Type B pancreatic cell (in vitro differentiated cells): ENCODE measurements around the gene USP27X. TPM values are rescaled to one million over a fixed set of nuclear protein-coding genes. Genes with fewer than 3 reads are reported as not detected.

ENCODE experiments used
- DNase-seq: peaks from one replicate; pipeline ENCODE4 v3.0.0; 2021; ENCODE audit warnings: mixed read lengths; ENCODE audit not compliant: unreplicated experiment; ENCODE audit errors: extremely low spot score
- H3K27ac Mint-ChIP-seq: 2 replicates; pipeline ENCODE4 v1.8.0; 2021; ENCODE audit warnings: mild to moderate bottlenecking, mixed read lengths
- H3K27me3 Mint-ChIP-seq: 2 replicates; pipeline ENCODE4 v1.8.0; 2021; ENCODE audit warnings: mixed read lengths
- H3K36me3 Mint-ChIP-seq: 2 replicates; pipeline ENCODE4 v1.8.0; 2021; ENCODE audit warnings: mixed read lengths
- H3K4me1 Mint-ChIP-seq: one replicate; pipeline ENCODE4 v1.8.0; 2021; ENCODE audit warnings: mixed read lengths; ENCODE audit not compliant: unreplicated experiment
- H3K4me3 Mint-ChIP-seq: 2 replicates; pipeline ENCODE4 v1.8.0; 2021; ENCODE audit warnings: mild to moderate bottlenecking, mixed read lengths
- H3K9me3 Mint-ChIP-seq: 2 replicates; pipeline ENCODE4 v1.8.0; 2021; ENCODE audit warnings: mixed read lengths
- CTCF ChIP-seq: fragments of 200-600 bp; sonication (generic); conservative IDR thresholded peaks from 2 replicates; pipeline ENCODE4 v1.5.0; 2021; ENCODE audit warnings: antibody characterized with exemption, mild to moderate bottlenecking
- long read RNA-seq: library from polyadenylated mRNA; unstranded; transcript quantifications from one replicate; pipeline ENCODE4 v2.0.0, GENCODE V29; 2020
- total RNA-seq: library from RNA; stranded (reverse); gene quantifications from 2 replicates; pipeline ENCODE4 v1.2.1, GENCODE V29; 2021; ENCODE audit warnings: low replicate concordance

The USP27X gene
- 6.3 and 7.8 TPM in 2 replicates for total RNA-seq
- long read RNA-seq, partial matches to known transcripts, result 0 of 2 reads
- long read RNA-seq, other reads (novel, unspliced or antisense), result 0 of 2 reads

GRCh38 chrX:49878834-49879655 is at the start of gene USP27X:
USP27X (plus strand) TSS chrX:49879484; CDS start chrX:49880308, 824 bp downstream.
- DNase-seq, result peak; percentile 77
- Mint-ChIP-seq H3K9me3 (no peaks in the 10 kb centered on the region), H3K36me3 (peaks cover 10% of the 10 kb centered on the region), H3K4me3 (peak within 1 kb of the TSS; percentile 88), H3K4me1 (peaks cover 4% of the 10 kb centered on the region), H3K27me3 (no peaks in the 10 kb centered on the region), H3K27ac (peak within 1 kb of the TSS; percentile 82)
- TF ChIP-seq CTCF, result peak; percentile 81

- no peaks in the 10 kb centered on the region for H3K27me3 Mint-ChIP-seq
Observed at GRCh38 chrX:49838374-49838773, 40.9 kb upstream of the USP27X start.

GRCh38 chrX:49840679-49841078 is 38.6 kb upstream of the USP27X start:
- Mint-ChIP-seq H3K4me1 (no peaks in the 10 kb centered on the region), H3K4me3 (no peak overlapping the region), H3K36me3 (no peaks in the 10 kb centered on the region), H3K27ac (peak overlapping the region; percentile 58), H3K27me3 (no peaks in the 10 kb centered on the region), H3K9me3 (no peaks in the 10 kb centered on the region)
- DNase-seq, result no peak
- peak; percentile 68 for TF ChIP-seq CTCF

More at GRCh38 chrX:49838374-49838773, 40.9 kb upstream of the USP27X start:
- no peaks in the 10 kb centered on the region for H3K4me1 Mint-ChIP-seq
- no peak overlapping the region for H3K27ac Mint-ChIP-seq
- H3K9me3 Mint-ChIP-seq, result no peaks in the 10 kb centered on the region
- no peak for DNase-seq
- TF ChIP-seq CTCF, result peak; percentile 78
- H3K4me3 Mint-ChIP-seq, result no peak overlapping the region
- no peaks in the 10 kb centered on the region for H3K36me3 Mint-ChIP-seq

- peaks cover 6% of the 10 kb centered on the region for H3K4me1 Mint-ChIP-seq
- H3K27ac Mint-ChIP-seq, result no peak overlapping the region
- H3K9me3 Mint-ChIP-seq, result no peaks in the 10 kb centered on the region
- H3K4me3 Mint-ChIP-seq, result no peak overlapping the region
- no peaks in the 10 kb centered on the region for H3K27me3 Mint-ChIP-seq
- DNase-seq, result no peak
- TF ChIP-seq CTCF, result no peak
- H3K36me3 Mint-ChIP-seq, result no peaks in the 10 kb centered on the region
Observed at GRCh38 chrX:49842621-49843020, 36.7 kb upstream of the USP27X start.

GRCh38 chrX:49844611-49845010 is 34.7 kb upstream of the USP27X start:
- Mint-ChIP-seq H3K4me1 (peaks cover 6% of the 10 kb centered on the region), H3K27ac (no peak overlapping the region), H3K36me3 (no peaks in the 10 kb centered on the region), H3K27me3 (no peaks in the 10 kb centered on the region), H3K9me3 (no peaks in the 10 kb centered on the region), H3K4me3 (no peak overlapping the region)
- DNase-seq, result no peak
- TF ChIP-seq CTCF, result no peak
